ENCODE results near the gene TBCEL.

DNA sequence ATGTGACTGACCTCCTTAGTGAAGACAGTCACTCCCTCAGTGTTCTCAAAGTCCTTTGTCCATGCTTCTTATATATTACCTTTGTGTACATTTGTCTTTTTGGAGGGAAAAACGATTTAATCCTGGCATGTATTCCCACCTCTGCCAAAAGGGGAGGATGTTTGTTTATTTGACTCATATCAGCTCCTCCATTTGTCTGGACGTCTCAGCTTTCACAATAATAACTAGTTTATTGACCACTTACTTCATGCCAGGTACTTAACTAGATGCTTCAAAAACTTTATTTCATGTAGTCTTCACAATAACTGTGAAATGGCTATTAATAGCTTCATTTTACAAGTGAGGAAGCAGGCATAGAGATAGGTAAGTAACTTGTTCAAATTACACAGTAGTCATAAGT, 5.3 kb downstream of the TBCEL start:
- TF ChIP-seq CTCF (IDR thresholded peaks at IDR 0.05; ENCODE audit: low read length) (no peak), EZH2phosphoT487 (IDR thresholded peaks at IDR 0.05; ENCODE audit: low read length) (no peak)
